ENCODE results near the gene RERE. TPM values are rescaled to one million over a fixed set of nuclear protein-coding genes. Genes with fewer than 3 reads are reported as not detected.

Gene RERE
- total RNA-seq, 1 donor from 2014 or later, result 50.7 TPM

GRCh38 chr1:8565802-8566201 is 251.6 kb downstream of the RERE start:
- no peak for DNase-seq

GRCh38 chr1:8563944-8564537 is 253.4 kb downstream of the RERE start:
- DNase-seq, result no peak

GRCh38 chr1:8562881-8563865 is 254.3 kb downstream of the RERE start:
- DNase-seq, result peak; percentile 32

- no peak for DNase-seq
Measured at GRCh38 chr1:8562222-8562621, 255.2 kb downstream of the RERE start.

GRCh38 chr1:8560611-8561544 is 256.6 kb downstream of the RERE start:
- peak; percentile 74 for DNase-seq

GRCh38 chr1:8560035-8560434 is 257.4 kb downstream of the RERE start:
- DNase-seq, result no peak

GRCh38 chr1:8555582-8555981 is 261.9 kb downstream of the RERE start:
- DNase-seq, result no peak

- DNase-seq, result peak; percentile 66
Measured at GRCh38 chr1:8554956-8555534, 262.4 kb downstream of the RERE start.

- DNase-seq, result no peak
Measured at GRCh38 chr1:8552820-8553397, 264.5 kb downstream of the RERE start.

GRCh38 chr1:8551613-8552489 is 265.6 kb downstream of the RERE start:
- DNase-seq, result no peak

GRCh38 chr1:8551057-8551456 is 266.4 kb downstream of the RERE start:
- DNase-seq, result no peak

- no peak for DNase-seq
Measured at GRCh38 chr1:8547791-8548190, 269.6 kb downstream of the RERE start.

GRCh38 chr1:8545078-8545477 is 272.4 kb downstream of the RERE start:
- peak; percentile 58 for DNase-seq

- no peak for DNase-seq
Measured at GRCh38 chr1:8544644-8545043, 272.8 kb downstream of the RERE start.

GRCh38 chr1:8543965-8544364 is 273.5 kb downstream of the RERE start:
- no peak for DNase-seq

GRCh38 chr1:8541961-8542521 is 275.4 kb downstream of the RERE start:
- no peak for DNase-seq

- DNase-seq, result peak; percentile 56
Measured at GRCh38 chr1:8540971-8541370, 276.5 kb downstream of the RERE start.

GRCh38 chr1:8540261-8540941 is 277.0 kb downstream of the RERE start:
- DNase-seq, result peak; percentile 60

GRCh38 chr1:8539683-8540082 is 277.8 kb downstream of the RERE start:
- DNase-seq, result no peak

GRCh38 chr1:8538502-8538901 is 278.9 kb downstream of the RERE start:
- DNase-seq, result no peak
